Panc1 (cell line): ENCODE results near the gene MYMK. TPM values are rescaled to one million over a fixed set of nuclear protein-coding genes. Genes with fewer than 3 reads are reported as not detected.
A peak's percentile ranks its signal among the peaks of the same experiment; 100 is the strongest.

Source experiments
- ATAC-seq: fragments of 200-7000 bp; cut with Tn5 transposase; 2 replicates; pipeline ENCODE4 v1.9.1; 2020; ENCODE audit warnings: mild to moderate bottlenecking, moderate library complexity
- BruUV-seq: library from RNA; stranded (reverse); fragments of 400-500 nt; replicated peaks from 2 replicates; lab custom pipeline; 2021; lab: Mats Ljungman, UMichigan
- CTCF ChIA-PET: fragments of 300-600 bp; sonication (Branson Sonifier 250); formaldehyde crosslinking; loops from one replicate; lab custom pipeline; 2022; ENCODE audit warnings: antibody characterized with exemption; lab: Charles Lee
- POLR2A ChIA-PET: fragments of 300-600 bp; sonication (Branson Sonifier 250); formaldehyde crosslinking; loops from one replicate; lab custom pipeline; 2022; ENCODE audit warnings: antibody characterized with exemption; lab: Charles Lee
- DNase-seq: peaks from one replicate; pipeline ENCODE4 v3.0.0-alpha.2; 2010; ENCODE audit warnings: low read depth, low spot score
- H3K27ac ChIP-seq: 2 replicates; pipeline ENCODE4 v1.5.1; 2011; ENCODE audit warnings: mild to moderate bottlenecking, low read length, inconsistent platforms
- H3K27me3 ChIP-seq: fragments of 200-500 bp; sonication (Bioruptor generic); 2 replicates; pipeline ENCODE4 v1.6.0; 2014; ENCODE audit warnings: low read length, inconsistent platforms; ENCODE audit not compliant: control insufficient read depth, insufficient read depth
- H3K36me3 ChIP-seq: fragments of 200-500 bp; sonication (Bioruptor generic); 2 replicates; pipeline ENCODE4 v1.5.1; 2014; ENCODE audit warnings: inconsistent platforms, mild to moderate bottlenecking, low read length, moderate library complexity; ENCODE audit not compliant: control insufficient read depth, insufficient read depth
- H3K4me1 ChIP-seq: 2 replicates; pipeline ENCODE4 v1.5.1; 2011; ENCODE audit warnings: inconsistent platforms, mild to moderate bottlenecking, low read length, moderate library complexity; ENCODE audit not compliant: control insufficient read depth, insufficient read depth
- H3K4me3 ChIP-seq, 2 experiments: 2 replicates each; pipeline ENCODE4 v1.5.1; 2011 to 2012; ENCODE audit warnings: low read depth in 2 of 2, low read length in 2 of 2, mild to moderate bottlenecking in 2 of 2, inconsistent platforms in 1 of 2, moderate library complexity in 1 of 2
- H3K9me3 ChIP-seq: fragments of 200-500 bp; sonication (Bioruptor generic); 2 replicates; pipeline ENCODE4 v1.5.1; 2014; ENCODE audit warnings: low read depth, mild to moderate bottlenecking, inconsistent platforms, low read length, moderate library complexity; ENCODE audit not compliant: control insufficient read depth, insufficient read depth
- POLR2AphosphoS5 ChIP-seq: IDR thresholded peaks from 2 replicates; pipeline ENCODE4 v1.6.1; 2012; ENCODE audit warnings: mild to moderate bottlenecking, low read depth, low read length, moderate library complexity
- SIN3A ChIP-seq: IDR thresholded peaks from 2 replicates; pipeline ENCODE4 v1.6.1; 2012; ENCODE audit warnings: low read depth, mild to moderate bottlenecking, low read length, moderate library complexity, borderline replicate concordance; ENCODE audit not compliant: insufficient read depth
- TCF7L2 ChIP-seq: IDR thresholded peaks from 2 replicates; pipeline ENCODE4 v1.6.1; 2011; ENCODE audit warnings: mild to moderate bottlenecking, low read depth, low read length, inconsistent platforms
- in situ Hi-C: cut with HindIII; loops from 2 replicates; pipeline ENCODE4 v1.10.0; 2016; ENCODE audit warnings: low sequenced_read_pairs, low pct_unique_long_range_greater_than_20kb
- intact Hi-C: fragments of 100-400 bp; cut with micrococcal nuclease; formaldehyde crosslinking; loops from one replicate; pipeline ENCODE4 v1.10.0; 2022; ENCODE audit not compliant: unreplicated experiment
- total RNA-seq: library from RNA; stranded (reverse); gene quantifications from one replicate; pipeline ENCODE4 v1.2.1, GENCODE V29; 2021; ENCODE audit not compliant: unreplicated experiment
- TF ChIP-seq, protein P1 (sequence below), 2 experiments: IDR thresholded peaks; 2 replicates each; pipeline ENCODE4 v1.6.1; 2011 to 2012; ENCODE audit warnings: low read depth in 2 of 2, control low read depth in 1 of 2, low read length in 1 of 2, mild to moderate bottlenecking in 1 of 2, moderate library complexity in 1 of 2; ENCODE audit not compliant: insufficient read depth in 1 of 2
- TF ChIP-seq, protein P2 (sequence below): fragments of 450-650 bp; IDR thresholded peaks from 2 replicates; pipeline ENCODE4 v1.5.1; 2017; ENCODE audit warnings: mild to moderate bottlenecking

The MYMK gene
- total RNA-seq, 1 experiment from 2014 or later = not detected

DNA sequence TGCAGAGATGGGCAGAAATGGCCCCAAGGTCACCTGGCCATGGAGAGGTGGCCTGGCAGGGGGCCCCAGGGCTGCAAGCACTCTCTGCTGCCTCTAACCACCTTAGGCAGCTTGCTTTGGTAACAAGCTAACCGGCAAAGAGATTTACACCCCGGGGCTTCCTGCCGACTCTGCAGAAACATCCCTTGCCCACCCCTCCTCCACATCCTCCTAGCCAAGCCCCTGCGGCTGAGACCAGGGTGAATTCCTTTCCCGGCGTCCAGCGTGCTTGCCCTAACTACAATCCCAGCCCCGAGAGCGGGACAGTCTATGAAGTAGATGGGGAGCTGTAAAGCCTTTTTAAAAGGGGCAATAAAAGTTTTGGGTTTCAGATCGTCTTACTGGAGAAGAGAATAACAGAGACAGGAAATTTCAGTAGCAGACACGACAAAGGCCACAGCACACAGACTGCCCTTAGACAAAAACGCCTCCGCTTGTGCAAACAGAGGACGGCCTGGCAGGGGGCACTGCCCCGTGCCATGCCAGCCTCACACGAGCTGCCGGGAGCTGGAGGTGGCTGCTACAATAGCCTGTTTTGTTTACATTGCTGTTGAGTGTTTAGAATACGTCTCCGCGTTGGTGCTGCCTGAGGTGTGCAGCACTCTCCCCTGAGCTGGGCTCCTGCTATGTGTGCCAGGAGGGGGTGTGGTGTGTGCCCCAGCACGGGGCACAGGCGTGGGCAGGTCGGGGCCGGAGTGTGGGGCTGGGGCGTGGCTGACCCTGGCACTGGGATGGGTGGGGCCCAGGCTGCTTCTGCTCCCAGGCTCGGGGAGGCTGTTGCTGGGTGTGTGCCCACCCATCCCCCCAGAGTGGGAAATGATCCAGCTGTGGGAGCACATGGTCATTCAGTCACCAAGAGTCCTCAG, 15.3 kb downstream of the MYMK start:
- CTCF ChIA-PET = interaction anchor here (0.7 kb wide), 1 partner anchor 24 kb away, joined by 3 read pairs; no protein-coding TSS in a partner anchor
- no peak for DNase-seq
- in situ Hi-C loops = no loop called here

DNA sequence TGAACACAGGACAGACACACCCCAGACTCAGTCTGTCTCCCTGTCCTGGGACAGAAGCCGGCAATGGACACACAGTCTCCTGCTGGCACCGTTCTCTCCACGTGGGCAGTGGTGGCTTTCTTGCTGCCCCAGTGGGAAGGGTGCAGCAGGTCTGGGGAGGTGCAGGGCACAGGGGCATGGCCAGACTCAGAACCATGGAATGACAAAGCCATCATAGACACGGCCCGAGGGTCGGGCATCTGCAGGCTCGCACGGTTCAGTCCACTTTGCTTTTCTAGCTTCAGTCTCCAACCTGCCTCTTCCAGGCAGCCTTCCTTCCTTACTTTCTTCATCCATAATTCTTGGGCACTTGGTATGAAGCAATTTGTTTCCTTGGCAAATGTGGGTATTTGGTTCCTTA, 16.7 kb downstream of the MYMK start:
- Histone ChIP-seq H3K27ac (no peak overlapping the region), H3K4me3 (no peak overlapping the region), H3K9me3 (no peaks in the 10 kb centered on the region), H3K27me3 (no peaks in the 10 kb centered on the region), H3K4me1 (peaks cover 31% of the 10 kb centered on the region), H3K36me3 (no peaks in the 10 kb centered on the region)
- no TSS peak for BruUV-seq
- in situ Hi-C loops (no loop called here), intact Hi-C loops (no loop called here)
- DNase-seq = no peak
- TF ChIP-seq, protein P1, sequence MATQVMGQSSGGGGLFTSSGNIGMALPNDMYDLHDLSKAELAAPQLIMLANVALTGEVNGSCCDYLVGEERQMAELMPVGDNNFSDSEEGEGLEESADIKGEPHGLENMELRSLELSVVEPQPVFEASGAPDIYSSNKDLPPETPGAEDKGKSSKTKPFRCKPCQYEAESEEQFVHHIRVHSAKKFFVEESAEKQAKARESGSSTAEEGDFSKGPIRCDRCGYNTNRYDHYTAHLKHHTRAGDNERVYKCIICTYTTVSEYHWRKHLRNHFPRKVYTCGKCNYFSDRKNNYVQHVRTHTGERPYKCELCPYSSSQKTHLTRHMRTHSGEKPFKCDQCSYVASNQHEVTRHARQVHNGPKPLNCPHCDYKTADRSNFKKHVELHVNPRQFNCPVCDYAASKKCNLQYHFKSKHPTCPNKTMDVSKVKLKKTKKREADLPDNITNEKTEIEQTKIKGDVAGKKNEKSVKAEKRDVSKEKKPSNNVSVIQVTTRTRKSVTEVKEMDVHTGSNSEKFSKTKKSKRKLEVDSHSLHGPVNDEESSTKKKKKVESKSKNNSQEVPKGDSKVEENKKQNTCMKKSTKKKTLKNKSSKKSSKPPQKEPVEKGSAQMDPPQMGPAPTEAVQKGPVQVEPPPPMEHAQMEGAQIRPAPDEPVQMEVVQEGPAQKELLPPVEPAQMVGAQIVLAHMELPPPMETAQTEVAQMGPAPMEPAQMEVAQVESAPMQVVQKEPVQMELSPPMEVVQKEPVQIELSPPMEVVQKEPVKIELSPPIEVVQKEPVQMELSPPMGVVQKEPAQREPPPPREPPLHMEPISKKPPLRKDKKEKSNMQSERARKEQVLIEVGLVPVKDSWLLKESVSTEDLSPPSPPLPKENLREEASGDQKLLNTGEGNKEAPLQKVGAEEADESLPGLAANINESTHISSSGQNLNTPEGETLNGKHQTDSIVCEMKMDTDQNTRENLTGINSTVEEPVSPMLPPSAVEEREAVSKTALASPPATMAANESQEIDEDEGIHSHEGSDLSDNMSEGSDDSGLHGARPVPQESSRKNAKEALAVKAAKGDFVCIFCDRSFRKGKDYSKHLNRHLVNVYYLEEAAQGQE (IDR thresholded peaks at IDR 0.05; ENCODE audit: insufficient read depth in 1 of 2, low read depth in 2 of 2, low read length in 1 of 2) = no peak
- TF ChIP-seq SIN3A (no peak), TCF7L2 (no peak), POLR2AphosphoS5 (no peak)
- TF ChIP-seq, protein P2, sequence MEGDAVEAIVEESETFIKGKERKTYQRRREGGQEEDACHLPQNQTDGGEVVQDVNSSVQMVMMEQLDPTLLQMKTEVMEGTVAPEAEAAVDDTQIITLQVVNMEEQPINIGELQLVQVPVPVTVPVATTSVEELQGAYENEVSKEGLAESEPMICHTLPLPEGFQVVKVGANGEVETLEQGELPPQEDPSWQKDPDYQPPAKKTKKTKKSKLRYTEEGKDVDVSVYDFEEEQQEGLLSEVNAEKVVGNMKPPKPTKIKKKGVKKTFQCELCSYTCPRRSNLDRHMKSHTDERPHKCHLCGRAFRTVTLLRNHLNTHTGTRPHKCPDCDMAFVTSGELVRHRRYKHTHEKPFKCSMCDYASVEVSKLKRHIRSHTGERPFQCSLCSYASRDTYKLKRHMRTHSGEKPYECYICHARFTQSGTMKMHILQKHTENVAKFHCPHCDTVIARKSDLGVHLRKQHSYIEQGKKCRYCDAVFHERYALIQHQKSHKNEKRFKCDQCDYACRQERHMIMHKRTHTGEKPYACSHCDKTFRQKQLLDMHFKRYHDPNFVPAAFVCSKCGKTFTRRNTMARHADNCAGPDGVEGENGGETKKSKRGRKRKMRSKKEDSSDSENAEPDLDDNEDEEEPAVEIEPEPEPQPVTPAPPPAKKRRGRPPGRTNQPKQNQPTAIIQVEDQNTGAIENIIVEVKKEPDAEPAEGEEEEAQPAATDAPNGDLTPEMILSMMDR = no peak
- CTCF ChIA-PET = no interaction called here
- no peak for ATAC-seq
- POLR2A ChIA-PET = no interaction called here

More for the DNA sequence above, 15.3 kb downstream of the MYMK start:
- intact Hi-C loops = no loop called here
- TF ChIP-seq, protein P2 = no peak
- TF ChIP-seq, protein P1 (IDR thresholded peaks at IDR 0.05; ENCODE audit: insufficient read depth in 1 of 2, low read depth in 2 of 2, low read length in 1 of 2) = no peak
- TF ChIP-seq POLR2AphosphoS5 (no peak), TCF7L2 (no peak), SIN3A (no peak)
- Histone ChIP-seq H3K27me3 (no peaks in the 10 kb centered on the region), H3K4me1 (peaks cover 31% of the 10 kb centered on the region), H3K27ac (peak overlapping the region; percentile 29), H3K9me3 (no peaks in the 10 kb centered on the region), H3K36me3 (no peaks in the 10 kb centered on the region), H3K4me3 (peak overlapping the region in 1 of 2 experiments; percentile 2; a peak in 1 of 4 replicates)
- BruUV-seq = no TSS peak
- POLR2A ChIA-PET = no interaction called here
- peak; percentile 66 for ATAC-seq
